Endothelial cell of umbilical vein (primary cell): ENCODE results near the gene PROCA1. TPM values are rescaled to one million over a fixed set of nuclear protein-coding genes. Genes with fewer than 3 reads are reported as not detected.

Experiments
- BruUV-seq: library from RNA; stranded (reverse); fragments of 400-500 nt; replicated peaks from 2 replicates; lab custom pipeline; 2021; lab: Mats Ljungman, UMichigan
- CTCF ChIA-PET: fragments of 300-600, 350-600 bp; sonication (Branson Sonifier 250); formaldehyde crosslinking; loops from one replicate; lab custom pipeline; 2021; ENCODE audit warnings: antibody characterized with exemption, inconsistent platforms; lab: Charles Lee
- POLR2A ChIA-PET: fragments of 300-600, 350-600 bp; sonication (Branson Sonifier 250); formaldehyde crosslinking; loops from one replicate; lab custom pipeline; 2021; ENCODE audit warnings: antibody characterized with exemption, inconsistent platforms; lab: Charles Lee
- DNase-seq: peaks from one replicate; pipeline ENCODE4 v3.0.0-alpha.2; 2011; ENCODE audit warnings: low read depth, low spot score
- FAIRE-seq: peaks from 2 replicates; lab custom pipeline; 2011; peaks lifted over from hg19 to GRCh38; lab: Jason Lieb, UNC
- H2AFZ ChIP-seq: 2 replicates; pipeline ENCODE4 v1.6.0; 2012; ENCODE audit warnings: low read depth, low read length, control low read depth, inconsistent platforms
- H3K27ac ChIP-seq: 2 replicates; pipeline ENCODE4 v1.5.1; 2011; ENCODE audit warnings: low read depth, mild to moderate bottlenecking, control low read depth, low read length, moderate library complexity; ENCODE audit not compliant: insufficient read depth
- H3K27me3 ChIP-seq, 2 experiments: 2 replicates each; pipeline versions ENCODE4 v1.6.0 to v1.6.1; 2011; ENCODE audit warnings: low read length in 2 of 2, mixed read lengths in 1 of 2; ENCODE audit not compliant: control insufficient read depth in 2 of 2, insufficient read depth in 2 of 2
- H3K36me3 ChIP-seq, 2 experiments: 2 replicates in 1 of 2; 3 replicates in 1 of 2; pipeline ENCODE4 v1.5.1; 2011; ENCODE audit warnings: low read length in 2 of 2, mild to moderate bottlenecking in 1 of 2, moderate library complexity in 1 of 2; ENCODE audit not compliant: control insufficient read depth in 2 of 2, insufficient read depth in 2 of 2; ENCODE audit errors: extremely low read depth in 1 of 2
- H3K4me1 ChIP-seq: 3 replicates; pipeline ENCODE4 v1.5.1; 2011; ENCODE audit warnings: mild to moderate bottlenecking, low read length; ENCODE audit not compliant: control insufficient read depth, insufficient read depth; ENCODE audit errors: extremely low read depth
- H3K4me2 ChIP-seq: 2 replicates; pipeline ENCODE4 v1.6.1; 2011; ENCODE audit warnings: low read length, control low read depth, mixed read lengths; ENCODE audit not compliant: insufficient read depth
- H3K4me3 ChIP-seq, 3 experiments: fragments of 200-600 bp in 1 of 3; sonication (generic), shearing (Covaris generic) in 1 of 3; replicated peaks in 1 of 3; 2 replicates each; pipeline ENCODE4 v1.5.1; 2011 to 2016; ENCODE audit warnings: control low read depth in 3 of 3, low read length in 3 of 3, mild to moderate bottlenecking in 2 of 3, inconsistent platforms in 1 of 3, low read depth in 1 of 3, moderate library complexity in 1 of 3; ENCODE audit not compliant: insufficient read depth in 1 of 3
- H3K79me2 ChIP-seq: 2 replicates; pipeline ENCODE4 v1.6.0; 2012; ENCODE audit warnings: low read length, inconsistent platforms; ENCODE audit not compliant: control insufficient read depth, insufficient read depth
- H3K9ac ChIP-seq: replicated peaks from 2 replicates; pipeline ENCODE3; 2011; ENCODE audit warnings: low read length, control low read depth; ENCODE audit not compliant: insufficient read depth; ENCODE audit errors: extremely low read depth
- H3K9me1 ChIP-seq: replicated peaks from 3 replicates; pipeline ENCODE4 v1.6.0; 2011; ENCODE audit warnings: mild to moderate bottlenecking, low read length; ENCODE audit not compliant: control insufficient read depth, insufficient read depth; ENCODE audit errors: extremely low read depth
- H3K9me3 ChIP-seq: replicated peaks from 2 replicates; pipeline ENCODE4 v1.5.1; 2012; ENCODE audit warnings: low read length, inconsistent platforms; ENCODE audit not compliant: control insufficient read depth, insufficient read depth
- H4K20me1 ChIP-seq: replicated peaks from 2 replicates; pipeline ENCODE3; 2011; ENCODE audit warnings: mild to moderate bottlenecking, low read length; ENCODE audit not compliant: control insufficient read depth, insufficient read depth; ENCODE audit errors: extremely low read depth
- CTCF ChIP-seq, 2 donors: IDR thresholded peaks; 1 replicate in 1 of 2; 2 replicates in 1 of 2; pipeline ENCODE4 v1.5.1; 2011; ENCODE audit warnings: low read length in 2 of 2, mild to moderate bottlenecking in 2 of 2, moderate library complexity in 2 of 2, control low read depth in 1 of 2, inconsistent platforms in 1 of 2, low read depth in 1 of 2; ENCODE audit not compliant: insufficient read depth in 1 of 2; ENCODE audit errors: extremely low read depth in 1 of 2
- EZH2 ChIP-seq: IDR thresholded peaks from 2 replicates; pipeline ENCODE4 v1.6.1; 2012; ENCODE audit warnings: borderline replicate concordance, low read depth, mild to moderate bottlenecking, moderate library complexity, low read length, inconsistent platforms; ENCODE audit not compliant: severe bottlenecking
- FOS ChIP-seq: IDR thresholded peaks from 2 replicates; pipeline ENCODE4 v1.6.1; 2011; ENCODE audit warnings: mild to moderate bottlenecking, low read length, moderate library complexity, borderline replicate concordance; ENCODE audit not compliant: insufficient read depth
- GATA2 ChIP-seq: IDR thresholded peaks from 2 replicates; pipeline ENCODE4 v1.7.0; 2011; ENCODE audit warnings: low read depth, mild to moderate bottlenecking, moderate library complexity, mixed read lengths, low read length; ENCODE audit not compliant: insufficient read length, insufficient read depth
- JUN ChIP-seq: IDR thresholded peaks from 2 replicates; pipeline ENCODE4 v1.6.1; 2011; ENCODE audit warnings: borderline replicate concordance, low read depth; ENCODE audit not compliant: insufficient read length, insufficient read depth
- MAX ChIP-seq: IDR thresholded peaks from 2 replicates; pipeline ENCODE4 v1.6.1; 2011; ENCODE audit not compliant: insufficient read depth, insufficient read length
- MYC ChIP-seq: IDR thresholded peaks from one replicate; pipeline ENCODE4 v1.6.1; 2011; ENCODE audit warnings: mild to moderate bottlenecking, low read depth, low read length
- POLR2A ChIP-seq: IDR thresholded peaks from 2 replicates; pipeline ENCODE4 v1.6.1; 2012; ENCODE audit warnings: low read depth, mild to moderate bottlenecking, control low read depth, low read length
- POLR2AphosphoS5 ChIP-seq: IDR thresholded peaks from 2 replicates; pipeline ENCODE4 v1.6.1; 2012; ENCODE audit warnings: low read depth, mild to moderate bottlenecking, control low read depth, low read length, moderate library complexity; ENCODE audit not compliant: insufficient read depth
- dilution Hi-C: fragments of 300-500 bp; cut with MboI; formaldehyde crosslinking; loops from one replicate; pipeline ENCODE4 v1.15.0; 2019; ENCODE audit warnings: low sequenced_read_pairs; ENCODE audit not compliant: extremely low pct_ligation_motif_present
- intact Hi-C: fragments of 100-400 bp; cut with micrococcal nuclease; formaldehyde crosslinking; loops from one replicate; pipeline ENCODE4 v1.10.0; 2022
- polyA plus RNA-seq, 4 experiments: library from polyadenylated mRNA; depleted of rRNA in 3 of 4; stranded (reverse) in 3 of 4; unstranded in 1 of 4; fragments of >200 nt; gene quantifications; 2 replicates each; pipeline versions ENCODE4 v1.2.1 to v1.2.3, GENCODE V29; 2011 to 2012; ENCODE audit warnings: missing spikeins in 1 of 4
- total RNA-seq: library from RNA; stranded (reverse); gene quantifications from 2 replicates; pipeline ENCODE4 v1.2.3, GENCODE V29; 2021

PROCA1 gene
- total and polyA plus RNA-seq, 2 donors (not counting 3 experiments of a cell fraction or from before 2014, with no cell fraction given), result 2.0 to 2.1 TPM

GRCh38 chr17:28684963-28685362, 26.7 kb downstream of the PROCA1 start:
- POLR2A ChIA-PET, result no interaction called here

More at GRCh38 chr17:28684963-28685362, 26.7 kb downstream of the PROCA1 start:
- no peaks in the 10 kb centered on the region for H3K4me1 ChIP-seq
- CTCF ChIA-PET, result no interaction called here
- no peak overlapping the region for H3K27ac ChIP-seq
- no peaks in the 10 kb centered on the region for H3K9me1 ChIP-seq
- dilution Hi-C loops, result no loop called here
- no TSS peak for BruUV-seq
- no peak overlapping the region for H2AFZ ChIP-seq
- intact Hi-C loops, result no loop called here
- H3K79me2 ChIP-seq, result no peaks in the 10 kb centered on the region
- H4K20me1 ChIP-seq, result no peaks in the 10 kb centered on the region
- no peak for TF ChIP-seq MYC
- no peak for TF ChIP-seq EZH2
- TF ChIP-seq GATA2, result no peak
- TF ChIP-seq POLR2AphosphoS5, result no peak
- no peak for TF ChIP-seq JUN
- no peak for TF ChIP-seq FOS
- TF ChIP-seq POLR2A, result no peak
- TF ChIP-seq CTCF (IDR thresholded peaks at IDR 0.05; ENCODE audit: extremely low read depth in 1 of 2, insufficient read depth in 1 of 2, low read depth in 1 of 2, low read length in 2 of 2), result no peak
- TF ChIP-seq MAX, result no peak
- peaks cover 44 to 66% of the 10 kb centered on the region in 2 experiments for H3K36me3 ChIP-seq
- FAIRE-seq (no peak), DNase-seq (no peak)
- H3K27me3 ChIP-seq, result no peaks in the 10 kb centered on the region
- H3K9me3 ChIP-seq, result no peaks in the 10 kb centered on the region
- no peak overlapping the region for H3K4me3 ChIP-seq
- no peak overlapping the region for H3K4me2 ChIP-seq
- H3K9ac ChIP-seq, result no peak overlapping the region
